Measurements from ENCODE around the gene CCDC71. TPM values are rescaled to one million over a fixed set of nuclear protein-coding genes. Genes with fewer than 3 reads are reported as not detected.

Gene CCDC71
- total and polyA plus RNA-seq, 2 of the 13 experiments (the other 11 are each of a cell fraction or from before 2014, with no cell fraction given): 9.7 to 14.3 TPM

GRCh38 chr3:49191741-49192140, 25.6 kb upstream of the CCDC71 start:
- BruUV-seq (replicated peaks): no TSS peak
- Histone ChIP-seq H3K9me3 (ENCODE audit: low read length) (no peaks in the 10 kb centered on the region), H3K27me3 (ENCODE audit: control insufficient read depth in 1 of 2, insufficient read depth in 2 of 2, low read length in 2 of 2) (no peaks in the 10 kb centered on the region), H3K4me2 (ENCODE audit: low read depth, low read length) (no peak overlapping the region), H2AFZ (ENCODE audit: low read length) (no peak overlapping the region), H3K27ac (ENCODE audit: extremely low read length, insufficient read depth, low read length) (no peak overlapping the region), H3K79me2 (ENCODE audit: insufficient read depth, low read length) (no peaks in the 10 kb centered on the region), H3K4me3 (replicated peaks in 1 of 3; ENCODE audit: insufficient read depth in 1 of 3, low read depth in 2 of 3, low read length in 3 of 3) (no peak overlapping the region), H4K20me1 (ENCODE audit: insufficient read depth, low read length) (no peaks in the 10 kb centered on the region), H3K4me1 (ENCODE audit: insufficient read depth, low read length) (peaks cover 11% of the 10 kb centered on the region; the same call in 1 of the 2 replicates), H3K9ac (ENCODE audit: insufficient read depth, low read depth, low read length) (no peak overlapping the region), H3K36me3 (replicated peaks in 1 of 2; ENCODE audit: control insufficient read depth in 1 of 2, insufficient read depth in 2 of 2, low read length in 2 of 2) (no peaks in the 10 kb centered on the region)
- in situ Hi-C loops (cut with HindIII; ENCODE audit: extremely low pct_ligation_motif_present, low pct_unique_long_range_greater_than_20kb) (no loop called here), intact Hi-C loops (cut with micrococcal nuclease; ENCODE audit: unreplicated experiment) (no loop called here)
- FAIRE-seq (no peak), DNase-seq (ENCODE audit: low spot score) (no peak), ATAC-seq (peak; percentile 35; the same call in 1 of the 3 replicates)
- peak; percentile 50 to 51; a peak in 1 of 4 replicates for TF ChIP-seq NR2F1 (CRISPR knock-in tag; IDR thresholded peaks at IDR 0.05)
- TF ChIP-seq ZNF577 (CRISPR knock-in tag; IDR thresholded peaks at IDR 0.05; ENCODE audit: borderline replicate concordance, low read depth): no peak
- TF ChIP-seq JARID2 (CRISPR knock-in tag; IDR thresholded peaks at IDR 0.05; ENCODE audit: insufficient replicate concordance): no peak
- no peak for TF ChIP-seq NFIC (IDR thresholded peaks at IDR 0.05; ENCODE audit: low read length)
- no peak for TF ChIP-seq ZNF816 (CRISPR knock-in tag; IDR thresholded peaks at IDR 0.05; ENCODE audit: borderline replicate concordance)
- TF ChIP-seq HIC2 (CRISPR knock-in tag; IDR thresholded peaks at IDR 0.05; ENCODE audit: low read depth): no peak
- TF ChIP-seq, protein P1, sequence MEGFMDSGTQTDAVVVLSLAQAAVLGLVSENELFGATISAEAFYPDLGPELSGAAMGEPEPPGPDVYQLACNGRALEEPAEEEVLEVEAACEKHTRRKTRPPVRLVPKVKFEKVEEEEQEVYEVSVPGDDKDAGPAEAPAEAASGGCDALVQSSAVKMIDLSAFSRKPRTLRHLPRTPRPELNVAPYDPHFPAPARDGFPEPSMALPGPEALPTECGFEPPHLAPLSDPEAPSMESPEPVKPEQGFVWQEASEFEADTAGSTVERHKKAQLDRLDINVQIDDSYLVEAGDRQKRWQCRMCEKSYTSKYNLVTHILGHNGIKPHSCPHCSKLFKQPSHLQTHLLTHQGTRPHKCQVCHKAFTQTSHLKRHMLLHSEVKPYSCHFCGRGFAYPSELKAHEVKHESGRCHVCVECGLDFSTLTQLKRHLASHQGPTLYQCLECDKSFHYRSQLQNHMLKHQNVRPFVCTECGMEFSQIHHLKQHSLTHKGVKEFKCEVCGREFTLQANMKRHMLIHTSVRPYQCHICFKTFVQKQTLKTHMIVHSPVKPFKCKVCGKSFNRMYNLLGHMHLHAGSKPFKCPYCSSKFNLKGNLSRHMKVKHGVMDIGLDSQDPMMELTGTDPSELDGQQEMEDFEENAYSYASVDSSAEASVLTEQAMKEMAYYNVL (CRISPR knock-in tag; IDR thresholded peaks at IDR 0.05; ENCODE audit: borderline replicate concordance): no peak
- POLR2A ChIA-PET: no interaction called here
- 80% methylated on average over 1 of the region's 1 CpG for WGBS (ENCODE audit: low lambda C conversion rate)
- CTCF ChIA-PET (ENCODE audit: low intra/inter-chr PET ratio, low total read pairs): no interaction called here

All from HepG2 (cell line).